CD14-positive monocyte (primary cell): Measurements from ENCODE around the gene JMY. TPM values are rescaled to one million over a fixed set of nuclear protein-coding genes. Genes with fewer than 3 reads are reported as not detected.

Experiments
- DNase-seq, 3 donors: peaks; one replicate each; pipeline ENCODE4 v3.0.0-alpha.2; 2011 to 2022
- H2AFZ ChIP-seq: 2 replicates; pipeline ENCODE4 v1.6.0; 2012; ENCODE audit warnings: mild to moderate bottlenecking, low read depth, low read length, inconsistent platforms; ENCODE audit not compliant: insufficient read depth, poor library complexity, severe bottlenecking
- H3K27ac ChIP-seq, 2 donors: 1 replicate in 1 of 2; 2 replicates in 1 of 2; pipeline ENCODE4 v1.5.1; 2012 to 2013; ENCODE audit warnings: low read length in 2 of 2, control low read depth in 1 of 2, inconsistent platforms in 1 of 2, low read depth in 1 of 2, mild to moderate bottlenecking in 1 of 2
- H3K27me3 ChIP-seq, 2 donors: one replicate each; pipeline versions ENCODE4 v1.6.0 to v1.6.1; 2011 to 2013; ENCODE audit warnings: low read length in 2 of 2; ENCODE audit not compliant: control insufficient read depth in 2 of 2, insufficient read depth in 2 of 2
- H3K36me3 ChIP-seq, 2 donors: replicated peaks in 1 of 2; 1 replicate in 1 of 2; 2 replicates in 1 of 2; pipeline versions ENCODE4 v1.5.1 to v1.6.1; 2012 to 2013; ENCODE audit warnings: low read length in 2 of 2, control low read depth in 1 of 2, inconsistent platforms in 1 of 2, mild to moderate bottlenecking in 1 of 2; ENCODE audit not compliant: insufficient read depth in 2 of 2, control insufficient read depth in 1 of 2
- H3K4me1 ChIP-seq, 2 donors: 1 replicate in 1 of 2; 2 replicates in 1 of 2; pipeline versions ENCODE4 v1.5.1 to v1.6.1; 2012 to 2013; ENCODE audit warnings: low read length in 2 of 2, control low read depth in 1 of 2, inconsistent platforms in 1 of 2, mild to moderate bottlenecking in 1 of 2, moderate library complexity in 1 of 2; ENCODE audit not compliant: insufficient read depth in 2 of 2, control insufficient read depth in 1 of 2
- H3K4me2 ChIP-seq: replicated peaks from 2 replicates; pipeline ENCODE3; 2012; ENCODE audit warnings: low read length, moderate library complexity, mild to moderate bottlenecking; ENCODE audit not compliant: poor library complexity, severe bottlenecking; ENCODE audit errors: extremely low read depth
- H3K4me3 ChIP-seq, 3 experiments: fragments of 200-600 bp in 1 of 3; sonication (generic) in 1 of 3; replicated peaks in 1 of 3; 1 replicate in 2 of 3; 2 replicates in 1 of 3; pipeline ENCODE4 v1.5.1; 2011 to 2013; ENCODE audit warnings: low read length in 3 of 3, mild to moderate bottlenecking in 3 of 3, control low read depth in 2 of 3, low read depth in 2 of 3, inconsistent platforms in 1 of 3, moderate library complexity in 1 of 3
- H3K79me2 ChIP-seq: 2 replicates; pipeline ENCODE4 v1.6.0; 2012; ENCODE audit warnings: mild to moderate bottlenecking, control low read depth, inconsistent platforms, low read length, moderate library complexity; ENCODE audit not compliant: insufficient read depth
- H3K9ac ChIP-seq: 2 replicates; pipeline ENCODE4 v1.6.0; 2017; ENCODE audit warnings: low read length, mild to moderate bottlenecking; ENCODE audit not compliant: insufficient read depth, poor library complexity, severe bottlenecking
- H3K9me3 ChIP-seq, 2 donors: replicated peaks in 1 of 2; 1 replicate in 1 of 2; 2 replicates in 1 of 2; pipeline versions ENCODE4 v1.5.1 to v1.6.1; 2012 to 2013; ENCODE audit warnings: low read length in 2 of 2, control low read depth in 1 of 2; ENCODE audit not compliant: control insufficient read depth in 1 of 2, insufficient read depth in 1 of 2
- H4K20me1 ChIP-seq: 2 replicates; pipeline ENCODE4 v1.6.0; 2012; ENCODE audit warnings: mild to moderate bottlenecking, low read length, control low read depth, moderate library complexity; ENCODE audit not compliant: insufficient read depth
- H3K27ac Mint-ChIP-seq, 7 donors: one replicate each; pipeline ENCODE4 v1.8.0; 2020; ENCODE audit warnings: mild to moderate bottlenecking in 7 of 7, mixed read lengths in 7 of 7, moderate library complexity in 6 of 7, inconsistent platforms in 2 of 7
- H3K27me3 Mint-ChIP-seq, 3 donors: one replicate each; pipeline ENCODE4 v1.8.0; 2021 to 2022; ENCODE audit warnings: low read depth in 3 of 3, mild to moderate bottlenecking in 3 of 3, mixed read lengths in 3 of 3, moderate library complexity in 3 of 3, inconsistent platforms in 1 of 3
- H3K36me3 Mint-ChIP-seq, 2 donors: one replicate each; pipeline ENCODE4 v1.8.0; 2020; ENCODE audit warnings: mixed read lengths in 2 of 2, inconsistent platforms in 1 of 2, mild to moderate bottlenecking in 1 of 2
- H3K4me1 Mint-ChIP-seq: one replicate; pipeline ENCODE4 v1.8.0; 2020; ENCODE audit warnings: mild to moderate bottlenecking, mixed read lengths
- H3K4me3 Mint-ChIP-seq, 2 donors: one replicate each; pipeline ENCODE4 v1.8.0; 2020; ENCODE audit warnings: mild to moderate bottlenecking in 2 of 2, mixed read lengths in 2 of 2, moderate library complexity in 1 of 2
- H3K9me3 Mint-ChIP-seq, 7 donors: one replicate each; pipeline ENCODE4 v1.8.0; 2020 to 2022; ENCODE audit warnings: mixed read lengths in 7 of 7, mild to moderate bottlenecking in 6 of 7, moderate library complexity in 6 of 7, inconsistent platforms in 2 of 7
- WGBS: methylation state at CpG from one replicate; pipeline ENCODE4 v1.1.5; 2013; ENCODE audit warnings: missing lambda C conversion rate; ENCODE audit not compliant: insufficient coverage; 5-methylcytosine and 5-hydroxymethylcytosine counted together
- intact Hi-C, 2 donors: fragments of 100-400 bp; cut with micrococcal nuclease; formaldehyde crosslinking; loops; one replicate each; pipeline versions ENCODE4 v1.15.0 to v1.15.1; 2023
- polyA plus RNA-seq, 3 donors: library from polyadenylated mRNA; depleted of rRNA in 1 of 3; unstranded in 2 of 3; stranded (reverse) in 1 of 3; fragments of 300-500 nt in 2 of 3; fragments of >200 nt in 1 of 3; fragmentation: Illumina TruSeq in 2 of 3; gene quantifications; 1 replicate in 2 of 3; 2 replicates in 1 of 3; pipeline ENCODE4 v1.2.3, GENCODE V29; 2012 to 2021
- TF ChIP-seq, protein P1 (sequence below): fragments of 200-600 bp; IDR thresholded peaks from one replicate; pipeline ENCODE4 v1.8.0; 2022; ENCODE audit warnings: antibody characterized with exemption, mild to moderate bottlenecking

Gene JMY
- polyA plus RNA-seq, 3 donors, result 0.60 to 1.6 (median 1.1) TPM

DNA sequence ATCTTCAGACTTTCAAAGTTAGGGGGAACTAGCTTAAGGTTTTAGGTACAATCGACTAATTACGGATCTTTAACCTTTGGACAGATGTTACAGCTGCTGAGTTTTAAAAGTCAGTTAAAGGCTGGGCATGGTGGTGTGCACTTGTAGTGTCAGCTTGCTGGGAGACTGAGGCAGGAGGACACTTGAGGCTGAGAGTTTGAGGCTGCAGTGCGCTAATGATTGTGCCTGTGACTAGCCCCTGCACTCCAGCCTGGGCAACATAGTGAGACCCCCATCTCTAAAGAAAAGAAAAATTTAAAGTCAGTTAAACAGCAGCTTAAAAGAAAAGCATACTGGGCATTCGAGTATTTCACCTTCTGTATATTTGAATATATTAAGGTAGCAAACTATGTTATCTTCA, 51.4 kb downstream of the JMY start:
- Histone ChIP-seq H3K4me3 (no peak overlapping the region), H3K4me2 (no peak overlapping the region), H3K9ac (no peak overlapping the region), H3K79me2 (no peaks in the 10 kb centered on the region), H3K9me3 (no peaks in the 10 kb centered on the region), H3K36me3 (peaks cover 2 to 5% of the 10 kb centered on the region in 2 donors), H2AFZ (no peak overlapping the region), H3K27me3 (no peaks in the 10 kb centered on the region), H3K4me1 (no peaks in the 10 kb centered on the region), H3K27ac (no peak overlapping the region), H4K20me1 (no peaks in the 10 kb centered on the region)
- TF ChIP-seq, protein P1, sequence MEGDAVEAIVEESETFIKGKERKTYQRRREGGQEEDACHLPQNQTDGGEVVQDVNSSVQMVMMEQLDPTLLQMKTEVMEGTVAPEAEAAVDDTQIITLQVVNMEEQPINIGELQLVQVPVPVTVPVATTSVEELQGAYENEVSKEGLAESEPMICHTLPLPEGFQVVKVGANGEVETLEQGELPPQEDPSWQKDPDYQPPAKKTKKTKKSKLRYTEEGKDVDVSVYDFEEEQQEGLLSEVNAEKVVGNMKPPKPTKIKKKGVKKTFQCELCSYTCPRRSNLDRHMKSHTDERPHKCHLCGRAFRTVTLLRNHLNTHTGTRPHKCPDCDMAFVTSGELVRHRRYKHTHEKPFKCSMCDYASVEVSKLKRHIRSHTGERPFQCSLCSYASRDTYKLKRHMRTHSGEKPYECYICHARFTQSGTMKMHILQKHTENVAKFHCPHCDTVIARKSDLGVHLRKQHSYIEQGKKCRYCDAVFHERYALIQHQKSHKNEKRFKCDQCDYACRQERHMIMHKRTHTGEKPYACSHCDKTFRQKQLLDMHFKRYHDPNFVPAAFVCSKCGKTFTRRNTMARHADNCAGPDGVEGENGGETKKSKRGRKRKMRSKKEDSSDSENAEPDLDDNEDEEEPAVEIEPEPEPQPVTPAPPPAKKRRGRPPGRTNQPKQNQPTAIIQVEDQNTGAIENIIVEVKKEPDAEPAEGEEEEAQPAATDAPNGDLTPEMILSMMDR, result no peak
- no peak overlapping the region for H3K4me3 Mint-ChIP-seq
- 100% methylated on average over 2 of the region's 4 CpGs for WGBS
- H3K27me3 Mint-ChIP-seq, result no peaks in the 10 kb centered on the region
- no peaks in the 10 kb centered on the region for H3K9me3 Mint-ChIP-seq
- H3K27ac Mint-ChIP-seq, result no peak overlapping the region
- peaks cover 6% of the 10 kb centered on the region for H3K4me1 Mint-ChIP-seq
- intact Hi-C loops, result no loop called here
- DNase-seq, result no peak
- peaks cover 21 to 24% of the 10 kb centered on the region in 2 donors for H3K36me3 Mint-ChIP-seq

DNA sequence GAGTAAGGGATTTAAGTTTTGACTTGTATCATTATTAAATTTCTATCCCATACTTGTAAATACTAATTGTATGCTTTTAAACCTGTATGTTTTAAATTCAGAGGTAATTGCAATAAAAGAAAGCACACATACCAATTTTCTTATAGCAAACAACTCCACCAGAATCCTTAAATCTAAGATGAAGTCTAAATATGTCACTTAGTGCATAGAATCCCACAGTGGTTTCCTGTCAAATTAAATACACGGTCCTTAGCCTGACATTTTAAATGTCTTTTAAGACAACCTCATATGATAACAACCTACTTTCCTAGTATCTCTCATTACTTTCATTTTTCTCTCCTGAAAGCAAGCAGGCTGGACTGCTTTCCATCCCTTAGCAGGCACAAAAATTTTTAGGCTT, 52.0 kb downstream of the JMY start:
- Mint-ChIP-seq H3K27me3 (no peaks in the 10 kb centered on the region), H3K27ac (no peak overlapping the region), H3K9me3 (no peaks in the 10 kb centered on the region), H3K4me1 (peaks cover 6% of the 10 kb centered on the region), H3K4me3 (no peak overlapping the region), H3K36me3 (peaks cover 22 to 23% of the 10 kb centered on the region in 2 donors)
- H3K9ac ChIP-seq, result no peak overlapping the region
- H3K27ac ChIP-seq, result no peak overlapping the region
- intact Hi-C loops, result no loop called here
- TF ChIP-seq, protein P1, result no peak
- no peaks in the 10 kb centered on the region for H3K4me1 ChIP-seq
- WGBS, result no CpG with 5 or more reads among the region's 1 CpG
- no peak overlapping the region for H2AFZ ChIP-seq
- no peaks in the 10 kb centered on the region for H3K27me3 ChIP-seq
- no peaks in the 10 kb centered on the region for H3K79me2 ChIP-seq
- no peaks in the 10 kb centered on the region for H3K9me3 ChIP-seq
- no peaks in the 10 kb centered on the region for H4K20me1 ChIP-seq
- no peak overlapping the region for H3K4me2 ChIP-seq
- no peak for DNase-seq
- H3K4me3 ChIP-seq, result no peak overlapping the region
- peaks cover 2 to 5% of the 10 kb centered on the region in 2 donors for H3K36me3 ChIP-seq
